ENCODE measurements around the gene PPP3CA.
A peak's percentile ranks its signal among the peaks of the same experiment; 100 is the strongest.

- no peak for TF ChIP-seq CTCF (IDR thresholded peaks at IDR 0.05)
- peak in 1 of 2 donors; percentile 23 for TF ChIP-seq POLR2A (IDR thresholded peaks at IDR 0.05)
Measured at GRCh38 chr4:101020956-101021355, 326.4 kb downstream of the PPP3CA start.

Data from Peyer's patch (tissue), 4 donors.